ENCODE results near the gene CXCR6.
A peak's percentile ranks its signal among the peaks of the same experiment; 100 is the strongest.

- no peak for TF ChIP-seq CTCF (IDR thresholded peaks at IDR 0.05)
- no peak for TF ChIP-seq POLR2A (IDR thresholded peaks at IDR 0.05)
- TF ChIP-seq POLR2AphosphoS5 (IDR thresholded peaks at IDR 0.05) = peak; percentile 22
Measured at GRCh38 chr3:45968149-45968548, 24.9 kb downstream of the CXCR6 start.
